DOHH2 (cell line): ENCODE data around the gene DHRS12.
A peak's percentile ranks its signal among the peaks of the same experiment; 100 is the strongest.

Experiments
- H3F3A ChIP-seq: fragments of 200-600 bp; sonication (generic), shearing (Covaris generic); 2 replicates; pipeline ENCODE4 v1.6.0; 2016; ENCODE audit warnings: antibody characterized with exemption, mild to moderate bottlenecking; ENCODE audit not compliant: control insufficient read depth, insufficient read depth
- H3K27ac ChIP-seq: fragments of 200-600 bp; sonication (generic); 2 replicates; pipeline ENCODE4 v1.5.1; 2014; ENCODE audit warnings: low read depth, mild to moderate bottlenecking, low read length, moderate library complexity
- H3K27me3 ChIP-seq: fragments of 200-600 bp; sonication (generic); 2 replicates; pipeline ENCODE4 v1.6.1; 2014; ENCODE audit warnings: mild to moderate bottlenecking, low read length, mixed read lengths; ENCODE audit not compliant: control insufficient read depth
- H3K36me3 ChIP-seq: fragments of 200-600 bp; sonication (generic); 2 replicates; pipeline ENCODE4 v1.6.1; 2014; ENCODE audit warnings: mild to moderate bottlenecking, low read length, moderate library complexity, mixed read lengths; ENCODE audit not compliant: control insufficient read depth
- H3K4me1 ChIP-seq: fragments of 200-600 bp; sonication (generic); 2 replicates; pipeline ENCODE4 v1.6.1; 2014; ENCODE audit warnings: mild to moderate bottlenecking, low read length, mixed read lengths; ENCODE audit not compliant: control insufficient read depth
- H3K4me2 ChIP-seq: fragments of 200-600 bp; sonication (generic); 2 replicates; pipeline ENCODE4 v1.6.0; 2014; ENCODE audit warnings: mild to moderate bottlenecking, low read length, moderate library complexity
- H3K4me3 ChIP-seq: fragments of 200-600 bp; sonication (generic); 2 replicates; pipeline ENCODE4 v1.5.1; 2014; ENCODE audit warnings: mild to moderate bottlenecking, low read length, mixed read lengths
- H3K79me2 ChIP-seq: fragments of 200-600 bp; sonication (generic); 2 replicates; pipeline ENCODE4 v1.6.1; 2014; ENCODE audit warnings: mild to moderate bottlenecking, low read length, mixed read lengths; ENCODE audit not compliant: control insufficient read depth
- H3K9me2 ChIP-seq: fragments of 200-600 bp; sonication (generic); replicated peaks from 2 replicates; pipeline ENCODE4 v1.6.1; 2014; ENCODE audit warnings: mild to moderate bottlenecking, low read length, mixed read lengths; ENCODE audit not compliant: control insufficient read depth
- H3K9me3 ChIP-seq: fragments of 200-600 bp; sonication (generic); 2 replicates; pipeline ENCODE4 v1.6.1; 2014; ENCODE audit warnings: antibody characterized with exemption, low read length, mixed read lengths; ENCODE audit not compliant: control insufficient read depth, insufficient read depth
- H4K20me1 ChIP-seq: fragments of 200-600 bp; sonication (generic); 2 replicates; pipeline ENCODE4 v1.6.0; 2014; ENCODE audit warnings: low read depth, mild to moderate bottlenecking, antibody characterized with exemption, low read length, moderate library complexity; ENCODE audit not compliant: control insufficient read depth, insufficient read depth
- EZH2phosphoT487 ChIP-seq: fragments of 200-600 bp; sonication (generic); IDR thresholded peaks from 2 replicates; pipeline ENCODE4 v1.6.1; 2017; ENCODE audit warnings: borderline replicate concordance, mild to moderate bottlenecking, antibody characterized with exemption, low read length, moderate library complexity, mixed read lengths
- TF ChIP-seq, protein P1 (sequence below): fragments of 200-600 bp; sonication (generic); IDR thresholded peaks from one replicate; pipeline ENCODE4 v1.5.1; 2014; ENCODE audit warnings: antibody characterized with exemption, mild to moderate bottlenecking, low read depth, low read length; ENCODE audit not compliant: poor library complexity, severe bottlenecking

DHRS12 gene

DNA sequence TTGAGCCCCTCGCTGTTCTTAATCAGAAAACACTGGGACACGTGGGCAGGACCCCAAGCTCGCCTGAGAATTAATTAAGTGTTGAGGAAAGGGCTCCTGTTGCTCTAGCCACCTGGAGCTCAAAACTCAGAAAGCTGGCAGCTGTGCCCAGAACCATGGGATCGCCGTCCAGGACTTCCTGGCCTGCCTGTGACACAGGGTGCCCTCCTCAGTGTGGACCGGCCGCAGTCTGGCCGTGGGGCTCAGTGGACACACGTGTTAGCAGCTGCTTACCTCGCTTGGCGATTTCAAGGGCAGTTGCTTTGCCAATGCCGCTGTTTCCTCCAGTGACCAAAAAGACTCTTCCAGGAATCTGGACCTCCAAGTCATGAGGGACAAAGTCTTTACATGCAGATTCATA, 4.7 kb downstream of the DHRS12 start:
- H3K27ac ChIP-seq: no peak overlapping the region
- H3K9me3 ChIP-seq: no peaks in the 10 kb centered on the region
- no peaks in the 10 kb centered on the region for H3K27me3 ChIP-seq
- peaks cover 42% of the 10 kb centered on the region for H3K4me1 ChIP-seq
- no peak for TF ChIP-seq EZH2phosphoT487
- TF ChIP-seq, protein P1, sequence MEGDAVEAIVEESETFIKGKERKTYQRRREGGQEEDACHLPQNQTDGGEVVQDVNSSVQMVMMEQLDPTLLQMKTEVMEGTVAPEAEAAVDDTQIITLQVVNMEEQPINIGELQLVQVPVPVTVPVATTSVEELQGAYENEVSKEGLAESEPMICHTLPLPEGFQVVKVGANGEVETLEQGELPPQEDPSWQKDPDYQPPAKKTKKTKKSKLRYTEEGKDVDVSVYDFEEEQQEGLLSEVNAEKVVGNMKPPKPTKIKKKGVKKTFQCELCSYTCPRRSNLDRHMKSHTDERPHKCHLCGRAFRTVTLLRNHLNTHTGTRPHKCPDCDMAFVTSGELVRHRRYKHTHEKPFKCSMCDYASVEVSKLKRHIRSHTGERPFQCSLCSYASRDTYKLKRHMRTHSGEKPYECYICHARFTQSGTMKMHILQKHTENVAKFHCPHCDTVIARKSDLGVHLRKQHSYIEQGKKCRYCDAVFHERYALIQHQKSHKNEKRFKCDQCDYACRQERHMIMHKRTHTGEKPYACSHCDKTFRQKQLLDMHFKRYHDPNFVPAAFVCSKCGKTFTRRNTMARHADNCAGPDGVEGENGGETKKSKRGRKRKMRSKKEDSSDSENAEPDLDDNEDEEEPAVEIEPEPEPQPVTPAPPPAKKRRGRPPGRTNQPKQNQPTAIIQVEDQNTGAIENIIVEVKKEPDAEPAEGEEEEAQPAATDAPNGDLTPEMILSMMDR: no peak
- peaks cover 8% of the 10 kb centered on the region for H3K79me2 ChIP-seq
- H3K36me3 ChIP-seq: no peaks in the 10 kb centered on the region
- H3F3A ChIP-seq: no peaks in the 10 kb centered on the region; the same call in 1 of the 2 replicates
- no peak overlapping the region for H3K4me2 ChIP-seq
- H3K4me3 ChIP-seq: no peak overlapping the region
- no peaks in the 10 kb centered on the region for H4K20me1 ChIP-seq
- no peaks in the 10 kb centered on the region for H3K9me2 ChIP-seq

DNA sequence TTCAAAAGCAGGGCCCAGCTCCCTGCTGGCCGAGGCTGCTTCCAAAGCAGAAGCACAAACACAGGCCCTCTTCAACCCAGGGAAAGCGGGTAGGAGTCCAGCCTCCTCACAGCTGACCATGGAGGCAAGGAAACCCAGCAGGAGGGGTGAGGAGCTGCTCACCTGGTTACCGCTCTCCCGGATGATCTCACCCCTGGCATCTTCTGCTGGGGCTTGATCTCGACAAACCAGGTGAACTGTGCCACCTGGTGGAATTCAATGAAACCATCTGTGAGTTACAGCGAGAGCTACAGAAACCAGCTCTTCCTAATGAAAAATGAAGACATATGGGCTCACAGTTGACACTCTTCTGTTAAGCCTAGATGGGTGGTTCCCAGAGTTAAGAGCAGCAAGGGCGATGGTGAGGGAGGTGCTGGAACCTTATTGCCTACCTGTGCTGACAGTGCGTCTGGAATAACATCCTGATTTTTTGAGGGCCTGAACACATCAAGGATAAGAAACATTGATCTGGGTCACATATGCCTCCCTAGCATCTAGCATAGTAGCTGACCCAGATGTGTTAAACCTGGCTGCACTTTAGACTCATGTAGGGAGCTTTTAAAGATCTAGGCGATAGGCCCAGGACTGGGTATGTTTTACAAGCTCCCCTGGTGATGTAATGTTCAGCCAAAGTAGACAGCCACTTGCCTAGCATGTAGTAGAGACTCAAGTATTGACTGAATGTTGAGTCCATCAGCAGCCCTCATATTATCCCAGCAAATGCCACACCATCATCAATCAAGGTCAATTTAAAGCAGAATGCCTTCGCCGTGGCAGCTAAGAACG, 6.1 kb downstream of the DHRS12 start:
- TF ChIP-seq, protein P1: peak; percentile 70
- no peak for TF ChIP-seq EZH2phosphoT487

DNA sequence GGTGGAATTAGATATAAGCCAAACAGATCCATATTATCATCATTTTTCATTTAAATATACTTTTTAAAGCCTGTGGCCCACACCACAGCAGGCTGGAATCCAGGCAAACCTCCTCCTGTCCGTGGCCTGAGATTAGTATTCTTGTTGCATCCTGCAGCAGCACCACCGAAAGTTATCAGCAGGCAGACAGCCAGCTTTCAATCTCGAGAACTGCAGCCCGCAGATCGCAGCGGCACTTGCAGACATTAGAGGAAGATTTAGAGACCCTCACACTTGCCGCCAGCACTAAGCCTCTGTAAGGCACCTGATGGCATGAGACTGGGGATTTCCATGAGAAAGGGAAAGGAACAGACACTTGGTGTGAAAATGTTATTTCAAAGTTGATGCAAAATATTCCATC, 7.4 kb downstream of the DHRS12 start:
- no peaks in the 10 kb centered on the region for H3K79me2 ChIP-seq
- peaks cover 33% of the 10 kb centered on the region for H3K4me1 ChIP-seq
- no peak overlapping the region for H3K4me2 ChIP-seq
- H3K36me3 ChIP-seq: no peaks in the 10 kb centered on the region
- H3K27me3 ChIP-seq: no peaks in the 10 kb centered on the region
- H3K9me2 ChIP-seq: no peaks in the 10 kb centered on the region
- no peak for TF ChIP-seq EZH2phosphoT487
- TF ChIP-seq, protein P1: no peak
- H3K4me3 ChIP-seq: no peak overlapping the region
- peaks cover 3% of the 10 kb centered on the region for H3F3A ChIP-seq
- no peaks in the 10 kb centered on the region for H4K20me1 ChIP-seq
- no peak overlapping the region for H3K27ac ChIP-seq
- no peaks in the 10 kb centered on the region for H3K9me3 ChIP-seq

More for the DNA sequence above, 6.1 kb downstream of the DHRS12 start:
- Histone ChIP-seq H3K9me3 (no peaks in the 10 kb centered on the region), H3K79me2 (peaks cover 4% of the 10 kb centered on the region; the same call in 1 of the 2 replicates), H3K4me2 (no peak overlapping the region), H3K4me3 (no peak overlapping the region), H4K20me1 (no peaks in the 10 kb centered on the region), H3K27ac (no peak overlapping the region), H3K9me2 (no peaks in the 10 kb centered on the region), H3K4me1 (peaks cover 45% of the 10 kb centered on the region), H3K27me3 (no peaks in the 10 kb centered on the region), H3F3A (peaks cover 3% of the 10 kb centered on the region), H3K36me3 (no peaks in the 10 kb centered on the region)
